GM23248 (cell line): ENCODE measurements around the gene ITGB3BP.

Experiments used
- EZH2 ChIP-seq: fragments of 200-600 bp; sonication (generic); IDR thresholded peaks from 2 replicates; pipeline ENCODE4 v1.6.1; 2018; ENCODE audit warnings: antibody characterized with exemption, mild to moderate bottlenecking; ENCODE audit not compliant: insufficient read depth, poor library complexity, severe bottlenecking
- EZH2phosphoT487 ChIP-seq: fragments of 200-600 bp; sonication (generic); IDR thresholded peaks from 2 replicates; pipeline ENCODE4 v1.6.1; 2018; ENCODE audit warnings: antibody characterized with exemption, moderate library complexity, mild to moderate bottlenecking, low read depth; ENCODE audit not compliant: insufficient read depth

DNA sequence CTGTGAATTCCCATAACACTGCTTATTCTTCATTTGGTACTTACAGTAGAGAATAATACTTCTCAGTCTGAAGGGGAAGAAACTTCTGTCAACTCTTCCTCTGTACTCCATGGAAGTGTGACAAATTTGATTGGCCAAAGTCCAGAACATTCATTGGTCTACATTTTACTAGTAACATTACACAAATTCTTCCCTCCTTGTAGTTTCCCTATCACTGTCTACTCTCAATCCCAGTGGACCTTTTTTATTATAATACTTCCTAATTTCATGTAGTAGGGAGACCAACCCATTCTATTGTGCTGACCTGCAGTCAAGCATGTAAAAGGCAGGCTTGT, 80.9 kb downstream of the ITGB3BP start:
- TF ChIP-seq EZH2: no peak
- no peak for TF ChIP-seq EZH2phosphoT487
